Measurements from ENCODE around the gene ADAMTS2. TPM values are rescaled to one million over a fixed set of nuclear protein-coding genes. Genes with fewer than 3 reads are reported as not detected.

ADAMTS2 gene
- total RNA-seq, 1 experiment from 2014 or later = not detected

GRCh38 chr5:179309383-179309670 is 35.9 kb downstream of the ADAMTS2 start:
- ChIA-PET CTCF (no interaction called here), POLR2A (ENCODE audit: unreplicated experiment) (no interaction called here)
- BruUV-seq (replicated peaks) = no TSS peak
- Histone ChIP-seq H2AFZ (ENCODE audit: low read length) (no peak overlapping the region), H3K27me3 (ENCODE audit: low read length) (no peaks in the 10 kb centered on the region; the same call in 1 of the 2 replicates), H3K4me2 (ENCODE audit: low read length) (no peak overlapping the region), H3K4me1 (ENCODE audit: insufficient read depth, low read length) (no peaks in the 10 kb centered on the region), H3F3A (ENCODE audit: low read length, unreplicated experiment) (no peaks in the 10 kb centered on the region), H3K9me2 (replicated peaks; ENCODE audit: low read length) (no peaks in the 10 kb centered on the region), H3K27ac (ENCODE audit: low read length) (no peak overlapping the region), H3K79me2 (ENCODE audit: low read length) (no peaks in the 10 kb centered on the region), H3K36me3 (ENCODE audit: low read depth, low read length) (no peaks in the 10 kb centered on the region), H3K4me3 (ENCODE audit: low read length) (no peak overlapping the region), H3K9ac (ENCODE audit: low read length) (no peak overlapping the region), H4K20me1 (ENCODE audit: low read length) (no peaks in the 10 kb centered on the region), H3K9me3 (ENCODE audit: low read length) (peaks cover 6% of the 10 kb centered on the region; the same call in 1 of the 2 replicates)
- intact Hi-C loops (cut with micrococcal nuclease) = no loop called here
- no peak for TF ChIP-seq CTCF (conservative IDR thresholded peaks at IDR 0.05; ENCODE audit: low read depth, low read length)
- no peak for TF ChIP-seq EZH2phosphoT487 (IDR thresholded peaks at IDR 0.05; ENCODE audit: borderline replicate concordance, low read length)
- no peak for TF ChIP-seq EZH2 (IDR thresholded peaks at IDR 0.05; ENCODE audit: low read length, unreplicated experiment)
- ATAC-seq (no peak), DNase-seq (no peak)

GRCh38 chr5:179308563-179309382 is 36.5 kb downstream of the ADAMTS2 start:
- no peak for DNase-seq
- peaks cover 6% of the 10 kb centered on the region; the same call in 1 of the 2 replicates for H3K9me3 ChIP-seq (ENCODE audit: low read length)
- no peak overlapping the region for H3K27ac ChIP-seq (ENCODE audit: low read length)
- H2AFZ ChIP-seq (ENCODE audit: low read length) = no peak overlapping the region
- ChIA-PET POLR2A (ENCODE audit: unreplicated experiment) (no interaction called here), CTCF (no interaction called here)
- H3F3A ChIP-seq (ENCODE audit: low read length, unreplicated experiment) = no peaks in the 10 kb centered on the region
- H3K36me3 ChIP-seq (ENCODE audit: low read depth, low read length) = no peaks in the 10 kb centered on the region
- H3K79me2 ChIP-seq (ENCODE audit: low read length) = no peaks in the 10 kb centered on the region
- ATAC-seq = no peak
- intact Hi-C loops (cut with micrococcal nuclease) = no loop called here
- no TSS peak for BruUV-seq (replicated peaks)
- H3K27me3 ChIP-seq (ENCODE audit: low read length) = no peaks in the 10 kb centered on the region; the same call in 1 of the 2 replicates
- H3K9ac ChIP-seq (ENCODE audit: low read length) = no peak overlapping the region
- no peaks in the 10 kb centered on the region for H3K9me2 ChIP-seq (replicated peaks; ENCODE audit: low read length)
- H4K20me1 ChIP-seq (ENCODE audit: low read length) = no peaks in the 10 kb centered on the region
- no peaks in the 10 kb centered on the region for H3K4me1 ChIP-seq (ENCODE audit: insufficient read depth, low read length)
- H3K4me2 ChIP-seq (ENCODE audit: low read length) = no peak overlapping the region
- no peak overlapping the region for H3K4me3 ChIP-seq (ENCODE audit: low read length)
- no peak for TF ChIP-seq EZH2phosphoT487 (IDR thresholded peaks at IDR 0.05; ENCODE audit: borderline replicate concordance, low read length)
- no peak for TF ChIP-seq CTCF (conservative IDR thresholded peaks at IDR 0.05; ENCODE audit: low read depth, low read length)
- TF ChIP-seq EZH2 (IDR thresholded peaks at IDR 0.05; ENCODE audit: low read length, unreplicated experiment) = no peak

- no peak for TF ChIP-seq EZH2 (IDR thresholded peaks at IDR 0.05; ENCODE audit: low read length, unreplicated experiment)
- TF ChIP-seq CTCF (conservative IDR thresholded peaks at IDR 0.05; ENCODE audit: low read depth, low read length) = no peak
- no peak for TF ChIP-seq EZH2phosphoT487 (IDR thresholded peaks at IDR 0.05; ENCODE audit: borderline replicate concordance, low read length)
- POLR2A ChIA-PET (ENCODE audit: unreplicated experiment) = no interaction called here
Observed at GRCh38 chr5:179307931-179308471, 37.3 kb downstream of the ADAMTS2 start.

More at GRCh38 chr5:179307931-179308471, 37.3 kb downstream of the ADAMTS2 start:
- DNase-seq = no peak
- Histone ChIP-seq H3K4me2 (ENCODE audit: low read length) (no peak overlapping the region), H3F3A (ENCODE audit: low read length, unreplicated experiment) (no peaks in the 10 kb centered on the region), H3K27me3 (ENCODE audit: low read length) (peaks cover 4% of the 10 kb centered on the region; the same call in 1 of the 2 replicates), H3K9ac (ENCODE audit: low read length) (no peak overlapping the region), H3K9me2 (replicated peaks; ENCODE audit: low read length) (no peaks in the 10 kb centered on the region), H3K4me1 (ENCODE audit: insufficient read depth, low read length) (no peaks in the 10 kb centered on the region), H3K4me3 (ENCODE audit: low read length) (no peak overlapping the region), H3K9me3 (ENCODE audit: low read length) (peaks cover 6% of the 10 kb centered on the region; the same call in 1 of the 2 replicates), H4K20me1 (ENCODE audit: low read length) (no peaks in the 10 kb centered on the region), H3K36me3 (ENCODE audit: low read depth, low read length) (no peaks in the 10 kb centered on the region), H3K79me2 (ENCODE audit: low read length) (no peaks in the 10 kb centered on the region), H2AFZ (ENCODE audit: low read length) (no peak overlapping the region), H3K27ac (ENCODE audit: low read length) (no peak overlapping the region)
- intact Hi-C loops (cut with micrococcal nuclease) = no loop called here
- ATAC-seq = no peak
- no TSS peak for BruUV-seq (replicated peaks)
- CTCF ChIA-PET = no interaction called here
